Prostate gland (tissue), 2 donors: ENCODE measurements around the gene TMEM221. TPM values are rescaled to one million over a fixed set of nuclear protein-coding genes. Genes with fewer than 3 reads are reported as not detected.

Experiments
- DNase-seq: peaks from one replicate; pipeline ENCODE4 v3.0.0-alpha.2; 2019; ENCODE audit warnings: low spot score
- H3K27ac ChIP-seq, 2 donors: fragments of 200-600 bp; sonication (generic); 2 replicates each; pipeline ENCODE4 v1.5.1; 2017 to 2019
- H3K27me3 ChIP-seq: fragments of 200-600 bp; sonication (generic); replicated peaks from 2 replicates; pipeline ENCODE4 v1.5.1; 2019; ENCODE audit not compliant: insufficient read depth
- H3K36me3 ChIP-seq, 2 donors: fragments of 200-600 bp; sonication (generic); 1 replicate in 1 of 2; 2 replicates in 1 of 2; pipeline versions ENCODE4 v1.5.1 to v1.8.1; 2017 to 2019
- H3K4me1 ChIP-seq: fragments of 200-600 bp; sonication (generic); replicated peaks from 2 replicates; pipeline ENCODE4 v1.5.1; 2019
- H3K4me3 ChIP-seq, 2 donors: fragments of 200-600 bp; sonication (generic); 2 replicates each; pipeline ENCODE4 v1.5.1; 2017 to 2019
- H3K9me3 ChIP-seq: fragments of 200-600 bp; sonication (generic); 2 replicates; pipeline ENCODE4 v1.5.1; 2017
- POLR2A ChIP-seq: fragments of 450-650 bp; IDR thresholded peaks from one replicate; pipeline ENCODE4 v1.6.1; 2016; ENCODE audit warnings: antibody characterized with exemption, mild to moderate bottlenecking
- POLR2AphosphoS5 ChIP-seq: sonication (generic); formaldehyde crosslinking; IDR thresholded peaks from one replicate; pipeline ENCODE4 v1.6.1; 2017; ENCODE audit warnings: antibody characterized with exemption
- WGBS: methylation state at CpG from one replicate; pipeline ENCODE4 v1.1.5; 2018; 5-methylcytosine and 5-hydroxymethylcytosine counted together
- intact Hi-C: fragments of 100-400 bp; cut with DNase I; formaldehyde crosslinking; loops from one replicate; pipeline ENCODE4 v1.14.2; 2022
- total RNA-seq, 2 donors: library from RNA; depleted of rRNA; stranded (reverse); fragments of >200 nt; gene quantifications; one replicate each; pipeline ENCODE4 v1.1.0, GENCODE V29; 2016
- TF ChIP-seq, protein P1 (sequence below), 4 experiments: fragments of 200-600 bp in 2 of 4; fragments of 450-650 bp in 2 of 4; sonication (generic) in 2 of 4; IDR thresholded peaks; 1 replicate in 3 of 4; 2 replicates in 1 of 4; pipeline ENCODE4 v1.5.1; 2016 to 2019; ENCODE audit warnings: antibody characterized with exemption in 4 of 4, mild to moderate bottlenecking in 2 of 4, moderate library complexity in 2 of 4

Gene TMEM221
- total RNA-seq, 2 donors from 2014 or later = 1.4 to 1.7 TPM

DNA sequence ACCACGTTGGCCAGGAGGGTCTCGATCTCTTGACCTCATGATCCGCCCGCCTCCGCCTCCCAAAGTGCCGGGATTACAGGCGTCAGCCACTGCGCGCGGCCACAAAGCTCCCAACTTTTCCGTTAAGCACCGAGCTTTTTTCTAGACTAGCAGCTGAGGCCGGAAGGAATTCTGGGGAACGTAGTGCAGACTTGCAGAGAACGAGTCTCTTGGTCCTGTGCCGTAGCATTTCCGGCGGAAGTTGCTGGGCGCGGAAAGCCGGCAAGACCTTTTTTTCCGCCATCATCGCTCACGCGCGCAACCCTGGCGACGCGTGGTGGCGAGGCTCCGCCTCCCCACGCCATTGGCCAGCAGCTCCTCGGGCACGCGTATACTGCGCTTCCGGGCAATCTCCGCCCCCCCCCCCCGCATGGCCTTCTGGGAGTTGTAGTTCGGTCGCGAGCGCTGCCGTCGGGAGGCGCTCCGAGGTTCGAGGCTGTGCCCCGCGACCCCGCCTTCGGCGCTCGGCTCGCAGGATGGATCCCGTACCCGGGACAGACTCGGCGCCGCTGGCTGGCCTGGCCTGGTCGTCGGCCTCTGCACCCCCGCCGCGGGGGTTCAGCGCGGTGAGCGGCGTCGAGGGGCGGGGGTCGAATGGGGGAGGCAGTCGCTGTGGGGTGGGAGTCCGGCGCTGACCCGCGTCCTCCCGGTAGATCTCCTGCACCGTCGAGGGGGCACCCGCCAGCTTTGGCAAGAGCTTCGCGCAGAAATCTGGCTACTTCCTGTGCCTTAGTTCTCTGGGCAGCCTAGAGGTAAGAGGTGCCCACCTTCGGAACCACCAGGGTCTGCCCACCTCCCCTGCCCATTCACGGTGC, 28.6 kb downstream of the TMEM221 start, which contains the start of gene MVB12A:
MVB12A (plus strand) TSS at position 427 of the 854 bp plus-strand sequence; CDS start at position 516, 89 bp downstream.
- intact Hi-C loops = no loop called here
- under 1% methylated on average over 55 of the region's 85 CpGs for WGBS

DNA sequence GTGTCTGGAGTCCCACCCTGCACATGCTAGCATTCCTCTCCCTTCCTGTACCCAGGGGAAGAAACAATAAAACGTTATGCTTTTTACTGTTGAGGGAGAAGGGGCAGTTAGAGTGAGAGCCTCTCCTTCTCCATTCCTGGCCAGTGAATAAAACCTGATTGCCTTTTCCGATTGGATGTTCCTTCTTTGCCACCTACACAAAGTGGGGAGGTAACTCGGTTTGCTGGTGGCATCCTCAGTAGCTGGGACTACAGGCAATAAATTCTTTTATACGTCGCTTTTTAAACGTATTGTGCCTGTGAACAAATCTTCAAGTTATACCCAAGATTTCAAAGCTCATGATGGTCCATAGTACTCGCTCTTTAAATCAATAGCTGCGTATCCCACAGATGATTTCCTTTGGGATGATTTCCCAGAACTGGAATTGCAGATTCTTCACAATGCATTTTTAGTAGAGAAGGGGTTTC, 29.3 kb downstream of the TMEM221 start:
- 13% methylated on average over 8 of the region's 8 CpGs for WGBS
- Histone ChIP-seq H3K36me3 (no peaks in the 10 kb centered on the region), H3K4me1 (peaks cover 5% of the 10 kb centered on the region), H3K27ac (peak overlapping the region; percentile 63 to 73), H3K27me3 (no peaks in the 10 kb centered on the region), H3K9me3 (no peaks in the 10 kb centered on the region), H3K4me3 (peak overlapping the region; percentile 88 to 95)
- intact Hi-C loops = no loop called here
- no peak for DNase-seq
- TF ChIP-seq, protein P1, sequence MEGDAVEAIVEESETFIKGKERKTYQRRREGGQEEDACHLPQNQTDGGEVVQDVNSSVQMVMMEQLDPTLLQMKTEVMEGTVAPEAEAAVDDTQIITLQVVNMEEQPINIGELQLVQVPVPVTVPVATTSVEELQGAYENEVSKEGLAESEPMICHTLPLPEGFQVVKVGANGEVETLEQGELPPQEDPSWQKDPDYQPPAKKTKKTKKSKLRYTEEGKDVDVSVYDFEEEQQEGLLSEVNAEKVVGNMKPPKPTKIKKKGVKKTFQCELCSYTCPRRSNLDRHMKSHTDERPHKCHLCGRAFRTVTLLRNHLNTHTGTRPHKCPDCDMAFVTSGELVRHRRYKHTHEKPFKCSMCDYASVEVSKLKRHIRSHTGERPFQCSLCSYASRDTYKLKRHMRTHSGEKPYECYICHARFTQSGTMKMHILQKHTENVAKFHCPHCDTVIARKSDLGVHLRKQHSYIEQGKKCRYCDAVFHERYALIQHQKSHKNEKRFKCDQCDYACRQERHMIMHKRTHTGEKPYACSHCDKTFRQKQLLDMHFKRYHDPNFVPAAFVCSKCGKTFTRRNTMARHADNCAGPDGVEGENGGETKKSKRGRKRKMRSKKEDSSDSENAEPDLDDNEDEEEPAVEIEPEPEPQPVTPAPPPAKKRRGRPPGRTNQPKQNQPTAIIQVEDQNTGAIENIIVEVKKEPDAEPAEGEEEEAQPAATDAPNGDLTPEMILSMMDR (IDR thresholded peaks at IDR 0.05) = no peak
- TF ChIP-seq POLR2A = no peak
- no peak for TF ChIP-seq POLR2AphosphoS5

More for the DNA sequence above, 28.6 kb downstream of the TMEM221 start, which contains the start of gene MVB12A:
- Histone ChIP-seq H3K27ac (peak within 1 kb of the TSS; percentile 72 to 73), H3K27me3 (no peaks in the 10 kb centered on the region), H3K36me3 (no peaks in the 10 kb centered on the region), H3K4me1 (peaks cover 5% of the 10 kb centered on the region), H3K9me3 (no peaks in the 10 kb centered on the region), H3K4me3 (peak within 1 kb of the TSS; percentile 88 to 95)
- peak; percentile 99 for TF ChIP-seq POLR2AphosphoS5
- TF ChIP-seq, protein P1 (IDR thresholded peaks at IDR 0.05) = peak in 2 of 4 experiments; percentile 7 to 24
- TF ChIP-seq POLR2A = peak; percentile 48
- peak; percentile 97 for DNase-seq

DNA sequence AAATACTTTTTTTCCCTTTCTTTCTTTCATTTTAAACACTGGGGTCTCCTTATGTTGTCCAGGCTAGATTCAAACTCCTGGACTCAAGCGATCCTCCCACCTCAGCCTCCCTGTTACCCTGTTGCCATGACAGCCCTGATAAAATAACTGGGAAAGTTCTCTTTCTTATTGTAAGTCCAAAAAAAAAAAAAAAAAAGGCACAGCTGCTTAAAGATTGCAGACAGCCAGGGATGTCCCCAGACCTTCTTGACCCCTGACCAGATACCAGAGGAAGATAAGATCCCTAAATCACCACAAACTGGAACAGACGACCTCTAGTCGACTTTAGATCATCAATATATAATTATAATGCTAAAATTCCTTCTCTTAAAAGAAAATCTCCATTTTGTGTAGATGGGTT, 29.8 kb downstream of the TMEM221 start:
- DNase-seq = no peak
- intact Hi-C loops = no loop called here
- H3K4me1 ChIP-seq = peaks cover 5% of the 10 kb centered on the region
- no peak overlapping the region for H3K27ac ChIP-seq
- H3K4me3 ChIP-seq = no peak overlapping the region
- no peaks in the 10 kb centered on the region for H3K9me3 ChIP-seq
- no peaks in the 10 kb centered on the region for H3K27me3 ChIP-seq
- H3K36me3 ChIP-seq = no peaks in the 10 kb centered on the region
- 53% methylated on average over 3 of the region's 3 CpGs for WGBS
- no peak for TF ChIP-seq POLR2AphosphoS5
- TF ChIP-seq POLR2A = no peak
- TF ChIP-seq, protein P1 (IDR thresholded peaks at IDR 0.05) = no peak

DNA sequence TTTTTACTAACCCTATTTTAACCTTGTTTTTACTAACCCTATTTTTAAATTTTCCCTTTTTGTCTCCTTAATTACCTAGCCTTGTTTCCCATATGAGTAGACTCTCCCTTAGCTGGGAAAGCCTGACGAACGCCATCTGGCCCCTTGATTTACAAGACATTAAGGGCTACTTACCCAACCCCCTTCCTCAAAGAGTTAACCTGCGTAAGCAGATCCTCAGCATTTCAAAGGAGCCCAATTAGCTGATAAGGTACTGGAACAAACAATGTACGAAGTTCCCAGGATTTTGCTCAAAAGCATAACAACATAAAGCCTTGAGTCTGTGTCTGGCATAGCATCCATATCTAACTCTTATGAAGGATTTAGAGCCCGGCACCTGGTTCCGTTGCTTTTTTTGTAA, 33.3 kb downstream of the TMEM221 start:
- 56% methylated on average over 6 of the region's 6 CpGs for WGBS
- no peak overlapping the region for H3K4me3 ChIP-seq

More for the DNA sequence above, 33.3 kb downstream of the TMEM221 start:
- intact Hi-C loops = no loop called here
- Histone ChIP-seq H3K27me3 (no peaks in the 10 kb centered on the region), H3K36me3 (no peaks in the 10 kb centered on the region), H3K9me3 (no peaks in the 10 kb centered on the region), H3K4me1 (no peaks in the 10 kb centered on the region), H3K27ac (peak overlapping the region; percentile 2 to 32)
- no peak for TF ChIP-seq POLR2AphosphoS5
- no peak for TF ChIP-seq POLR2A
- TF ChIP-seq, protein P1 (IDR thresholded peaks at IDR 0.05) = no peak
- DNase-seq = no peak
